Panc1 (cell line): ENCODE measurements around the gene MAGI2. TPM values are rescaled to one million over a fixed set of nuclear protein-coding genes. Genes with fewer than 3 reads are reported as not detected.

Experiments used
- ATAC-seq: fragments of 200-7000 bp; cut with Tn5 transposase; 2 replicates; pipeline ENCODE4 v1.9.1; 2020; ENCODE audit warnings: mild to moderate bottlenecking, moderate library complexity
- BruUV-seq: library from RNA; stranded (reverse); fragments of 400-500 nt; replicated peaks from 2 replicates; lab custom pipeline; 2021; lab: Mats Ljungman, UMichigan
- CTCF ChIA-PET: fragments of 300-600 bp; sonication (Branson Sonifier 250); formaldehyde crosslinking; loops from one replicate; lab custom pipeline; 2022; ENCODE audit warnings: antibody characterized with exemption; lab: Charles Lee
- POLR2A ChIA-PET: fragments of 300-600 bp; sonication (Branson Sonifier 250); formaldehyde crosslinking; loops from one replicate; lab custom pipeline; 2022; ENCODE audit warnings: antibody characterized with exemption; lab: Charles Lee
- DNase-seq: peaks from one replicate; pipeline ENCODE4 v3.0.0-alpha.2; 2010; ENCODE audit warnings: low read depth, low spot score
- H3K27ac ChIP-seq: 2 replicates; pipeline ENCODE4 v1.5.1; 2011; ENCODE audit warnings: mild to moderate bottlenecking, low read length, inconsistent platforms
- H3K27me3 ChIP-seq: fragments of 200-500 bp; sonication (Bioruptor generic); 2 replicates; pipeline ENCODE4 v1.6.0; 2014; ENCODE audit warnings: low read length, inconsistent platforms; ENCODE audit not compliant: control insufficient read depth, insufficient read depth
- H3K36me3 ChIP-seq: fragments of 200-500 bp; sonication (Bioruptor generic); 2 replicates; pipeline ENCODE4 v1.5.1; 2014; ENCODE audit warnings: inconsistent platforms, mild to moderate bottlenecking, low read length, moderate library complexity; ENCODE audit not compliant: control insufficient read depth, insufficient read depth
- H3K4me1 ChIP-seq: 2 replicates; pipeline ENCODE4 v1.5.1; 2011; ENCODE audit warnings: inconsistent platforms, mild to moderate bottlenecking, low read length, moderate library complexity; ENCODE audit not compliant: control insufficient read depth, insufficient read depth
- H3K4me3 ChIP-seq, 2 experiments: 2 replicates each; pipeline ENCODE4 v1.5.1; 2011 to 2012; ENCODE audit warnings: low read depth in 2 of 2, low read length in 2 of 2, mild to moderate bottlenecking in 2 of 2, inconsistent platforms in 1 of 2, moderate library complexity in 1 of 2
- H3K9me3 ChIP-seq: fragments of 200-500 bp; sonication (Bioruptor generic); 2 replicates; pipeline ENCODE4 v1.5.1; 2014; ENCODE audit warnings: low read depth, mild to moderate bottlenecking, inconsistent platforms, low read length, moderate library complexity; ENCODE audit not compliant: control insufficient read depth, insufficient read depth
- CTCF ChIP-seq: fragments of 450-650 bp; IDR thresholded peaks from 2 replicates; pipeline ENCODE4 v1.5.1; 2017; ENCODE audit warnings: mild to moderate bottlenecking
- POLR2AphosphoS5 ChIP-seq: IDR thresholded peaks from 2 replicates; pipeline ENCODE4 v1.6.1; 2012; ENCODE audit warnings: mild to moderate bottlenecking, low read depth, low read length, moderate library complexity
- SIN3A ChIP-seq: IDR thresholded peaks from 2 replicates; pipeline ENCODE4 v1.6.1; 2012; ENCODE audit warnings: low read depth, mild to moderate bottlenecking, low read length, moderate library complexity, borderline replicate concordance; ENCODE audit not compliant: insufficient read depth
- TCF7L2 ChIP-seq: IDR thresholded peaks from 2 replicates; pipeline ENCODE4 v1.6.1; 2011; ENCODE audit warnings: mild to moderate bottlenecking, low read depth, low read length, inconsistent platforms
- in situ Hi-C: cut with HindIII; loops from 2 replicates; pipeline ENCODE4 v1.10.0; 2016; ENCODE audit warnings: low sequenced_read_pairs, low pct_unique_long_range_greater_than_20kb
- intact Hi-C: fragments of 100-400 bp; cut with micrococcal nuclease; formaldehyde crosslinking; loops from one replicate; pipeline ENCODE4 v1.10.0; 2022; ENCODE audit not compliant: unreplicated experiment
- total RNA-seq: library from RNA; stranded (reverse); gene quantifications from one replicate; pipeline ENCODE4 v1.2.1, GENCODE V29; 2021; ENCODE audit not compliant: unreplicated experiment
- TF ChIP-seq, protein P1 (sequence below), 2 experiments: IDR thresholded peaks; 2 replicates each; pipeline ENCODE4 v1.6.1; 2011 to 2012; ENCODE audit warnings: low read depth in 2 of 2, control low read depth in 1 of 2, low read length in 1 of 2, mild to moderate bottlenecking in 1 of 2, moderate library complexity in 1 of 2; ENCODE audit not compliant: insufficient read depth in 1 of 2

MAGI2 gene
- total RNA-seq, 1 experiment from 2014 or later = 5.4 TPM

DNA sequence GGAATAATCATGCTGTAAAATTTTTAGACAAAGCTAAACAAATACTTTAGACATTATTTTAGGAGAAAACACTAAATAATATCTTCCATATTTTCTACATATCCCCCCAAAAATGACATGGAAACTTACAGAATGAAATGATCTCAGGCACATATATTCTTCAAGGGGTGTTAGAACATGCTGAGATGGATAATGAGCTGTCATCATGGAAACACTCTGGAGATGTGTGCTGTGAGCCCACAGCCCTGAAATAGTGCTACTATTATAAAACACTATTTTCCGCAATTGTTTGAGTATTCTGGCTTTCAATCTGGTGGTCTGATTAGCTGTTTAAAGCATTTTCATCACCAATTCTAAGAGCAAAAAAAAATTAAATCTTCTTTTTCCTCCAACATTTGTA is 1269.2 kb downstream of the MAGI2 start:
- CTCF ChIA-PET = no interaction called here
- in situ Hi-C loops = no loop called here
- ATAC-seq (no peak), DNase-seq (no peak)
- H3K9me3 ChIP-seq = no peaks in the 10 kb centered on the region
- H3K36me3 ChIP-seq = no peaks in the 10 kb centered on the region
- H3K27ac ChIP-seq = no peak overlapping the region
- no TSS peak for BruUV-seq
- peaks cover 21% of the 10 kb centered on the region for H3K27me3 ChIP-seq
- H3K4me3 ChIP-seq = no peak overlapping the region
- TF ChIP-seq SIN3A (no peak), POLR2AphosphoS5 (no peak), CTCF (no peak), TCF7L2 (no peak)
- TF ChIP-seq, protein P1, sequence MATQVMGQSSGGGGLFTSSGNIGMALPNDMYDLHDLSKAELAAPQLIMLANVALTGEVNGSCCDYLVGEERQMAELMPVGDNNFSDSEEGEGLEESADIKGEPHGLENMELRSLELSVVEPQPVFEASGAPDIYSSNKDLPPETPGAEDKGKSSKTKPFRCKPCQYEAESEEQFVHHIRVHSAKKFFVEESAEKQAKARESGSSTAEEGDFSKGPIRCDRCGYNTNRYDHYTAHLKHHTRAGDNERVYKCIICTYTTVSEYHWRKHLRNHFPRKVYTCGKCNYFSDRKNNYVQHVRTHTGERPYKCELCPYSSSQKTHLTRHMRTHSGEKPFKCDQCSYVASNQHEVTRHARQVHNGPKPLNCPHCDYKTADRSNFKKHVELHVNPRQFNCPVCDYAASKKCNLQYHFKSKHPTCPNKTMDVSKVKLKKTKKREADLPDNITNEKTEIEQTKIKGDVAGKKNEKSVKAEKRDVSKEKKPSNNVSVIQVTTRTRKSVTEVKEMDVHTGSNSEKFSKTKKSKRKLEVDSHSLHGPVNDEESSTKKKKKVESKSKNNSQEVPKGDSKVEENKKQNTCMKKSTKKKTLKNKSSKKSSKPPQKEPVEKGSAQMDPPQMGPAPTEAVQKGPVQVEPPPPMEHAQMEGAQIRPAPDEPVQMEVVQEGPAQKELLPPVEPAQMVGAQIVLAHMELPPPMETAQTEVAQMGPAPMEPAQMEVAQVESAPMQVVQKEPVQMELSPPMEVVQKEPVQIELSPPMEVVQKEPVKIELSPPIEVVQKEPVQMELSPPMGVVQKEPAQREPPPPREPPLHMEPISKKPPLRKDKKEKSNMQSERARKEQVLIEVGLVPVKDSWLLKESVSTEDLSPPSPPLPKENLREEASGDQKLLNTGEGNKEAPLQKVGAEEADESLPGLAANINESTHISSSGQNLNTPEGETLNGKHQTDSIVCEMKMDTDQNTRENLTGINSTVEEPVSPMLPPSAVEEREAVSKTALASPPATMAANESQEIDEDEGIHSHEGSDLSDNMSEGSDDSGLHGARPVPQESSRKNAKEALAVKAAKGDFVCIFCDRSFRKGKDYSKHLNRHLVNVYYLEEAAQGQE (IDR thresholded peaks at IDR 0.05; ENCODE audit: insufficient read depth in 1 of 2, low read depth in 2 of 2, low read length in 1 of 2) = no peak
- intact Hi-C loops = no loop called here
- POLR2A ChIA-PET = no interaction called here
- H3K4me1 ChIP-seq = no peaks in the 10 kb centered on the region

DNA sequence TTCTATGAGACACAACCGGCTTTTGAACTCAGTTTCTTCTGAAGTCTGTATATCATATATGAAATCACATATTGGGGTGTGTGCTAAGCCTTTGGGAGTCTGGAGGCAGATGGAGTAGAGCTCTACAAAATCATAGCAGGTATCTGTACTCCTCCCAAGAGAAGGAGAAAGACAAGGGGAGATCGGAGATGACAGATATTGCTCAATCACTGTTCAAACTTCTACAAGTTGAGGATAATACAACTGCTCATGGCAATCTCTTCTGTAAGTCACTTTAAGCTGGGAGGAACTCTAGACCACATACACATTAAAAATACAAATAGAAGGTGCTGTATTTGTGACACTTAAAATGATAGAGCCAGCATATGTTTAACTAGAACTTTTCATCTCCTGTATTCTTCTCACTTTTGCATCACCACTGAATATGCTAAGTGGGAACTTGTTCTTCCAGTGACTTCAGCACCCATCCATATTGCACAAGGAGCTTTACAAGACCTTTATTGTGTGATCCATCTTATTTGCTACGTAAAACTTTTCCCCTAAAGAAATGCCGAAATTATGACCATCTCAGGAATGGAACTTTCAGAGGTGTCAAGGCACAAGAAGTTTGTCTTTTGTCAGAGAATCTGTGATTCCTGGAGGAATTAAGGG is 1273.5 kb downstream of the MAGI2 start:
- no peak overlapping the region for H3K27ac ChIP-seq
- POLR2A ChIA-PET = no interaction called here
- intact Hi-C loops = no loop called here
- H3K4me1 ChIP-seq = no peaks in the 10 kb centered on the region
- no peaks in the 10 kb centered on the region for H3K36me3 ChIP-seq
- ATAC-seq (no peak), DNase-seq (no peak)
- CTCF ChIA-PET = no interaction called here
- no peak overlapping the region for H3K4me3 ChIP-seq
- in situ Hi-C loops = no loop called here
- no TSS peak for BruUV-seq
- no peak for TF ChIP-seq TCF7L2
- no peaks in the 10 kb centered on the region for H3K9me3 ChIP-seq
- peaks cover 14% of the 10 kb centered on the region for H3K27me3 ChIP-seq

- Histone ChIP-seq H3K4me3 (no peak overlapping the region), H3K27ac (no peak overlapping the region), H3K4me1 (no peaks in the 10 kb centered on the region), H3K27me3 (peaks cover 14% of the 10 kb centered on the region), H3K36me3 (no peaks in the 10 kb centered on the region), H3K9me3 (no peaks in the 10 kb centered on the region)
- DNase-seq (no peak), ATAC-seq (no peak)
- TF ChIP-seq, protein P1 (IDR thresholded peaks at IDR 0.05; ENCODE audit: insufficient read depth in 1 of 2, low read depth in 2 of 2, low read length in 1 of 2) = no peak
- no peak for TF ChIP-seq SIN3A
- TF ChIP-seq POLR2AphosphoS5 = no peak
- TF ChIP-seq CTCF = no peak
- TF ChIP-seq TCF7L2 = no peak
- CTCF ChIA-PET = no interaction called here
- BruUV-seq = no TSS peak
- in situ Hi-C loops (no loop called here), intact Hi-C loops (no loop called here)
- POLR2A ChIA-PET = no interaction called here
These were observed 1274.3 kb downstream of the MAGI2 start for GRCh38 chr7:78179211-78179610.
